ENCODE data around the gene TMEM192.
"Not testable (repeated sequence)": the region's sequence is repeated elsewhere in the genome, so short reads cannot be mapped to it uniquely, and the experiment has no call there.

TMEM192 gene

GRCh38 chr4:165088366-165088765 lies 24.3 kb downstream of the TMEM192 start:
- Histone ChIP-seq H3K27me3 (ENCODE audit: control insufficient read depth, insufficient read depth, low read length) (no peaks in the 10 kb centered on the region), H3K9ac (ENCODE audit: low read depth, low read length) (no peak overlapping the region), H3K36me3 (ENCODE audit: control insufficient read depth, insufficient read depth, low read length) (peaks cover 7% of the 10 kb centered on the region), H3K4me3 (ENCODE audit: low read depth, low read length) (no peak overlapping the region), H3K4me1 (ENCODE audit: control insufficient read depth, insufficient read depth, low read length) (no peaks in the 10 kb centered on the region), H3K9me3 (ENCODE audit: control insufficient read depth, insufficient read depth, low read length) (no peaks in the 10 kb centered on the region)

DNA sequence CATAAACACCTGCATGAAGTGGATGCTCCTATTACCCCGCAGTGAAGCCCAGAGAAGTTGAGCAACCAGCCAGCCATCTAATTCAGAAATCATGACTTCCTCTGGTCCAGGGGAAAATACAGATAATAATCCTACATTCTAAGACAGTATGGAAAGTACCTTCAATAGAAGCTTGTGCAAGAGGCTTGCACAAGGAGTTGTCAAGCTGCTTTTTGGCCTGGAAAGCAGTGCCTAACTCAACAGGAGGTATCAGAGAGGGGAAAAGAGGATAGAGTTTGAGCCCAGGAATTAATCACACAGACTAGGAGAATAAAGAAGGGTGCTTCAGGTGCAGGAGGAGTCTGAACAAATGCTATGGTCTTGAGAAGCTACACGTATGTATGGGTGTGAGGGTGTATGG lies 26.7 kb downstream of the TMEM192 start:
- Histone ChIP-seq H3K9ac (ENCODE audit: low read depth, low read length) (no peak overlapping the region), H3K4me1 (ENCODE audit: control insufficient read depth, insufficient read depth, low read length) (no peaks in the 10 kb centered on the region), H3K9me3 (ENCODE audit: control insufficient read depth, insufficient read depth, low read length) (no peaks in the 10 kb centered on the region), H3K27me3 (ENCODE audit: control insufficient read depth, insufficient read depth, low read length) (no peaks in the 10 kb centered on the region), H3K36me3 (ENCODE audit: control insufficient read depth, insufficient read depth, low read length) (peaks cover 7% of the 10 kb centered on the region), H3K4me3 (ENCODE audit: low read depth, low read length) (no peak overlapping the region)

DNA sequence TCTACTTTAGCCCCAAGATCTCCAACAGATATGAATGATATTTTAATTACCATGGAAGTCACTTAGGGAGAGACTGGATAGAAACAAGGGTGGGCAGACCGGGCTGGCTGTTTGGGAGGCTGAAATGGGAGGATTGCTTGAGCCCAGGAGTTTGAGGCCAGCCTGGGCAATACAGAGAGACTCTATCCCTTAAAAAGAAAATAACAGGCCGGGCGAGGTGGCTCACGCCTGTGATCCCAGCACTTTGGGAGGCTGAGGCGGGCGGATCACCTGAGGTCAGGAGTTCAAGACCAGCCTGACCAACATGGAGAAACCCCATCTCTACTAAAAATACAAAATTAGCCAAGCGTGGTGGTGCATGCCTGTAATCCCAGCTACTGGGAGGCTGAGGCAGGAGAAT lies 27.9 kb downstream of the TMEM192 start:
- not testable (repeated sequence) for H3K4me1 ChIP-seq (ENCODE audit: control insufficient read depth, insufficient read depth, low read length); H3K9ac ChIP-seq (ENCODE audit: low read depth, low read length); H3K36me3 ChIP-seq (ENCODE audit: control insufficient read depth, insufficient read depth, low read length); H3K9me3 ChIP-seq (ENCODE audit: control insufficient read depth, insufficient read depth, low read length); H3K27me3 ChIP-seq (ENCODE audit: control insufficient read depth, insufficient read depth, low read length); H3K4me3 ChIP-seq (ENCODE audit: low read depth, low read length)

- H3K4me3 ChIP-seq (ENCODE audit: low read depth, low read length): no peak overlapping the region
- no peaks in the 10 kb centered on the region for H3K4me1 ChIP-seq (ENCODE audit: control insufficient read depth, insufficient read depth, low read length)
- no peaks in the 10 kb centered on the region for H3K9me3 ChIP-seq (ENCODE audit: control insufficient read depth, insufficient read depth, low read length)
- no peak overlapping the region for H3K9ac ChIP-seq (ENCODE audit: low read depth, low read length)
- peaks cover 7% of the 10 kb centered on the region for H3K36me3 ChIP-seq (ENCODE audit: control insufficient read depth, insufficient read depth, low read length)
- H3K27me3 ChIP-seq (ENCODE audit: control insufficient read depth, insufficient read depth, low read length): no peaks in the 10 kb centered on the region
Observed at GRCh38 chr4:165079476-165079875, 33.2 kb downstream of the TMEM192 start.

- H3K27me3 ChIP-seq (ENCODE audit: control insufficient read depth, insufficient read depth, low read length): no peaks in the 10 kb centered on the region
- H3K4me3 ChIP-seq (ENCODE audit: low read depth, low read length): no peak overlapping the region
- no peaks in the 10 kb centered on the region for H3K9me3 ChIP-seq (ENCODE audit: control insufficient read depth, insufficient read depth, low read length)
- no peak overlapping the region for H3K9ac ChIP-seq (ENCODE audit: low read depth, low read length)
- H3K36me3 ChIP-seq (ENCODE audit: control insufficient read depth, insufficient read depth, low read length): peaks cover 7% of the 10 kb centered on the region
- H3K4me1 ChIP-seq (ENCODE audit: control insufficient read depth, insufficient read depth, low read length): peaks cover 2% of the 10 kb centered on the region
Observed at GRCh38 chr4:165077034-165077578, 35.6 kb downstream of the TMEM192 start.

DNA sequence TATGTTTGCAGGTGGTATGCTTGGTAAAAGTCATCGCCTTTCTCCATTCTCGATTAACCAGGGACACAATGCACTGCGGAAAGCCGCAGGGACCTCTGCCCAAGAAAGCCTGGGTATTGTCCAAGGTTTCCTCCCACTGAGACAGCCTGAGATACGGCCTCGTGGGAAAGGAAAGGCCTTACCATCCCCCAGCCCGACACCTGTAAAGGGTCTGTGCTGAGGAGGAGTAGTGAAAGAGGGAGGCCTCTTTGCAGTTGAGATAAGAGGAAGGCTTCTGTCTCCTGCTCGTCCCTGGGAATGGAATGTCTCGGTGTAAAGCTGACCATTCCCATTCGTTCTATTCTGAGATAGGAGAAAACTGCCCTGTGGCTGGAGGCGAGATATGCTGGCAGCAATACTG lies 39.3 kb downstream of the TMEM192 start:
- H3K27me3 ChIP-seq (ENCODE audit: control insufficient read depth, insufficient read depth, low read length); H3K9ac ChIP-seq (ENCODE audit: low read depth, low read length); H3K9me3 ChIP-seq (ENCODE audit: control insufficient read depth, insufficient read depth, low read length); H3K36me3 ChIP-seq (ENCODE audit: control insufficient read depth, insufficient read depth, low read length); H3K4me1 ChIP-seq (ENCODE audit: control insufficient read depth, insufficient read depth, low read length); H3K4me3 ChIP-seq (ENCODE audit: low read depth, low read length): not testable (repeated sequence)

GRCh38 chr4:165070560-165070959 lies 42.1 kb downstream of the TMEM192 start:
- Histone ChIP-seq H3K4me3 (ENCODE audit: low read depth, low read length) (no peak overlapping the region), H3K9ac (ENCODE audit: low read depth, low read length) (no peak overlapping the region), H3K9me3 (ENCODE audit: control insufficient read depth, insufficient read depth, low read length) (no peaks in the 10 kb centered on the region), H3K27me3 (ENCODE audit: control insufficient read depth, insufficient read depth, low read length) (no peaks in the 10 kb centered on the region), H3K36me3 (ENCODE audit: control insufficient read depth, insufficient read depth, low read length) (peaks cover 5% of the 10 kb centered on the region), H3K4me1 (ENCODE audit: control insufficient read depth, insufficient read depth, low read length) (peaks cover 2% of the 10 kb centered on the region)

DNA sequence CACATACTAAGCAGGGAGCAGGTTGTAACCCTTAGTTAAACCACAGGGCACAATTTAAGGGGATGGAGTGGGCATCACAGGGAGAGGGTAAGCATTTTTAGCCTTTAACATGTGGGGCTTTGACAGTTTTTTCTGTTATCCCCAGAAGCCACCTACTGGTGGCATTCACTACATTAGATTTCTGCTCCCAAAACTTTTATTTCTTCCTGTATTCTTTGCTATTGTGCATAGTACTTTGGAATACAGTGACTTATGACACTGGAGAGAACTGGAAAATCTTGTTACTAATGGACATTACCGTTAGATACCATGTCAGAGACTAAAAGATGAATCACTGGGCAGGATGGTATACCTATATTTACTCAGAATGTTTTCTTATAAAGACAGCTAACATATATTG lies 51.7 kb downstream of the TMEM192 start:
- no peak overlapping the region for H3K9ac ChIP-seq (ENCODE audit: low read depth, low read length)
- H3K4me1 ChIP-seq (ENCODE audit: control insufficient read depth, insufficient read depth, low read length): no peaks in the 10 kb centered on the region
- H3K4me3 ChIP-seq (ENCODE audit: low read depth, low read length): no peak overlapping the region
- H3K36me3 ChIP-seq (ENCODE audit: control insufficient read depth, insufficient read depth, low read length): no peaks in the 10 kb centered on the region
- H3K9me3 ChIP-seq (ENCODE audit: control insufficient read depth, insufficient read depth, low read length): no peaks in the 10 kb centered on the region
- H3K27me3 ChIP-seq (ENCODE audit: control insufficient read depth, insufficient read depth, low read length): no peaks in the 10 kb centered on the region

DNA sequence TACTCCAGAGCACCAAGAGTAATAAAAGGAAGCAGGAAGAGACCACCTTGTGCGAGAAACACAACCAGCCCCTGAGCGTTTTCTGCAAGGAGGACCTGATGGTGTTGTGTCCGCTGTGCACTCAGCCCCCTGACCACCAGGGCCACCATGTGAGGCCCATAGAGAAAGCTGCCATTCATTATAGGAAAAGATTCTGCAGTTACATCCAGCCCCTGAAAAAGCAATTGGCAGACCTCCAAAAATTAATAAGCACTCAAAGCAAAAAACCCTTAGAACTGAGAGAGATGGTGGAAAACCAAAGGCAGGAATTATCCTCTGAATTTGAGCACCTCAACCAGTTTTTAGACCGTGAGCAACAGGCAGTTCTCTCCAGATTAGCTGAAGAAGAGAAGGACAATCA lies 53.3 kb downstream of the TMEM192 start:
- Histone ChIP-seq H3K4me1 (ENCODE audit: control insufficient read depth, insufficient read depth, low read length) (no peaks in the 10 kb centered on the region), H3K27me3 (ENCODE audit: control insufficient read depth, insufficient read depth, low read length) (no peaks in the 10 kb centered on the region), H3K36me3 (ENCODE audit: control insufficient read depth, insufficient read depth, low read length) (no peaks in the 10 kb centered on the region), H3K9ac (ENCODE audit: low read depth, low read length) (no peak overlapping the region), H3K9me3 (ENCODE audit: control insufficient read depth, insufficient read depth, low read length) (no peaks in the 10 kb centered on the region), H3K4me3 (ENCODE audit: low read depth, low read length) (no peak overlapping the region)

DNA sequence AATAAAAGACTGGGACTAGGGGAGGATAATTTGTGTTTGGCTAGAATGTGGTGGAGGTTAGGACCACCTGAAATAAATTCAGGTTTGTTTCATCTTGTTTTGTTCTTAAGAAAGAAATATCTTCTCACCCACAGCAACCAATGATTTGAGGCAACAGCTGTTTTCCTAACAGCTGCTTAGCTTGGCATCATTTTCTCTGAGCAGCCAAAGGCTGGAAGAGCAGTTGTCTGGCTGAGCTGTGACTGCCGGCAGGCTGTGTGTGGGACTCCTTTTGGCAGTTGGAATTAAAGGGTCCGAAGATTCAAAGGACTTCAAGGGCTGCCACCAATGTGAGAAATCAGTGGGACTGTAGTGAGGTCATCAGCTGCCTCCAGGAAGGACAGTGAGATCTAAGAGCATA lies 54.0 kb downstream of the TMEM192 start:
- Histone ChIP-seq H3K9ac (ENCODE audit: low read depth, low read length) (no peak overlapping the region), H3K4me3 (ENCODE audit: low read depth, low read length) (no peak overlapping the region), H3K36me3 (ENCODE audit: control insufficient read depth, insufficient read depth, low read length) (no peaks in the 10 kb centered on the region)

GRCh38 chr4:165055601-165056000 lies 57.1 kb downstream of the TMEM192 start:
- no peaks in the 10 kb centered on the region for H3K9me3 ChIP-seq (ENCODE audit: control insufficient read depth, insufficient read depth, low read length)
- no peaks in the 10 kb centered on the region for H3K27me3 ChIP-seq (ENCODE audit: control insufficient read depth, insufficient read depth, low read length)
- H3K9ac ChIP-seq (ENCODE audit: low read depth, low read length): no peak overlapping the region
- H3K4me1 ChIP-seq (ENCODE audit: control insufficient read depth, insufficient read depth, low read length): no peaks in the 10 kb centered on the region
- H3K36me3 ChIP-seq (ENCODE audit: control insufficient read depth, insufficient read depth, low read length): no peaks in the 10 kb centered on the region
- H3K4me3 ChIP-seq (ENCODE audit: low read depth, low read length): no peak overlapping the region

More for the DNA sequence above, 54.0 kb downstream of the TMEM192 start:
- Histone ChIP-seq H3K9me3 (ENCODE audit: control insufficient read depth, insufficient read depth, low read length) (no peaks in the 10 kb centered on the region), H3K27me3 (ENCODE audit: control insufficient read depth, insufficient read depth, low read length) (no peaks in the 10 kb centered on the region), H3K4me1 (ENCODE audit: control insufficient read depth, insufficient read depth, low read length) (no peaks in the 10 kb centered on the region)

DNA sequence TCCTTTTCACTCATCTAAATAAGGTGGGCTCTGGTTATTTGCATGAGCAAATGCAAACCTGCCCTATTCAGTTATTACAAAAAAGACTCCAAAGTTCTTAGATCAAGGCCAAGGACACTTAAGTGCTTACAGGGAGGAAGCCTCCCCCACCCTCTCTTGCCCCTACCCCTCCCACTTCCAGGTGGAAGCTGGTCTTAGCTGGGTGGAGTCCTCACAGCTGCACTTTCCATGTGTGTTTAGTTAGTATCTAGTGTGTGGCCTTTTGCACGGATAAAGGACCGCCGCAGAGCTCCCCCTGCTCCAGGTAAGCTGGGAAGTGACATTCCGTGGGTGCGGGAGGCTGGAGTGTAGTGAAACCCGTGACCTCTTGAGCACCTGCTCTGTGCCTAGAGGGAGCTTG lies 59.0 kb downstream of the TMEM192 start, which contains the start of gene TRIM75:
Gene TRIM75, plus strand, starts transcription at position 222 of the 400 bp plus-strand sequence. CDS start 5,282 bp downstream, outside the sequence.
- Histone ChIP-seq H3K36me3 (ENCODE audit: control insufficient read depth, insufficient read depth, low read length) (no peaks in the 10 kb centered on the region), H3K9me3 (ENCODE audit: control insufficient read depth, insufficient read depth, low read length) (no peaks in the 10 kb centered on the region), H3K4me1 (ENCODE audit: control insufficient read depth, insufficient read depth, low read length) (no peaks in the 10 kb centered on the region), H3K4me3 (ENCODE audit: low read depth, low read length) (no peak within 1 kb of the TSS), H3K27me3 (ENCODE audit: control insufficient read depth, insufficient read depth, low read length) (no peaks in the 10 kb centered on the region), H3K9ac (ENCODE audit: low read depth, low read length) (no peak within 1 kb of the TSS)

All from iPS-15b (cell line).